Heart left ventricle (tissue), 13 donors: ENCODE measurements around the gene NBPF3.

Experiments used
- POLR2A ChIP-seq, 2 donors: fragments of 450-650 bp; IDR thresholded peaks; one replicate each; pipeline ENCODE4 v1.6.1; 2017; ENCODE audit warnings: antibody characterized with exemption in 2 of 2, mild to moderate bottlenecking in 2 of 2, moderate library complexity in 2 of 2
- TF ChIP-seq, protein P1 (sequence below), 12 donors: fragments of 200-600 bp; sonication (generic) in 4 of 12; IDR thresholded peaks; one replicate each; pipeline versions ENCODE4 v1.5.0 to v1.8.0; 2018 to 2022; ENCODE audit warnings: antibody characterized with exemption in 12 of 12, mild to moderate bottlenecking in 5 of 12
- donor health status: ischemic (EF 13 %, LVEDD 7.1; RV severe dilation, severe dysfunction).
- donor health status: DM: no; HTN: yes; CAD: no.
- donor health status: DM: no; HTN: no; CAD: no.
- donor health status: ischemic (EF 25% LVEDD 6.9; RV normal size, moderate dysfunction).
- donor health status: ischemic (EF 25% LVEDD 5.7; RV mildly dilated, moderate dysfunction).
- donor health status: ischemic (EF 35%, LVEDD 5.7; RV mildly dilated, moderate dysfunction).
- donor health status: nonischemic (EF 11% LVEDD 7.7; RV severe dilation, severe dysfunction).
- donor health status: DM: yes; HTN: yes; CAD: no.
- donor health status: PGD.
- donor health status: ischemic (EF 29% LVEDD 5.4; RV normal size, mild dysfunction).
- donor health status: nonischemic (EF 23%, LVEDD 6.1; RV moderate dilation, normal function).

DNA sequence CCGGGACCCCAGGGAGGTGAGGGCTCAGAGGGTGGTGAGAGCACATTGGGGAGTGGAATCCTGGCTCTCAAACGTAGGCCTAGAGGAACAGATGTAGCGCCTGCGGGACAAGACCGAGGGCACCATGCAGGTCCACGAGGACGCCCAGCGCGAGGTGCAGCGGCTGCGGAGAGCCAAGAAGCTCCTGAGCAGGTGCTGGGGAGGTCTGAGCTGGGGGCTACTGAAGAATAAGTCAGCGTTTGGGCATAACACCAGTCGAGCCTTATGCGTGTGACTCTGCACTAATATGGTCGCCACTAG lies 2.6 kb upstream of the NBPF3 start:
- TF ChIP-seq, protein P1, sequence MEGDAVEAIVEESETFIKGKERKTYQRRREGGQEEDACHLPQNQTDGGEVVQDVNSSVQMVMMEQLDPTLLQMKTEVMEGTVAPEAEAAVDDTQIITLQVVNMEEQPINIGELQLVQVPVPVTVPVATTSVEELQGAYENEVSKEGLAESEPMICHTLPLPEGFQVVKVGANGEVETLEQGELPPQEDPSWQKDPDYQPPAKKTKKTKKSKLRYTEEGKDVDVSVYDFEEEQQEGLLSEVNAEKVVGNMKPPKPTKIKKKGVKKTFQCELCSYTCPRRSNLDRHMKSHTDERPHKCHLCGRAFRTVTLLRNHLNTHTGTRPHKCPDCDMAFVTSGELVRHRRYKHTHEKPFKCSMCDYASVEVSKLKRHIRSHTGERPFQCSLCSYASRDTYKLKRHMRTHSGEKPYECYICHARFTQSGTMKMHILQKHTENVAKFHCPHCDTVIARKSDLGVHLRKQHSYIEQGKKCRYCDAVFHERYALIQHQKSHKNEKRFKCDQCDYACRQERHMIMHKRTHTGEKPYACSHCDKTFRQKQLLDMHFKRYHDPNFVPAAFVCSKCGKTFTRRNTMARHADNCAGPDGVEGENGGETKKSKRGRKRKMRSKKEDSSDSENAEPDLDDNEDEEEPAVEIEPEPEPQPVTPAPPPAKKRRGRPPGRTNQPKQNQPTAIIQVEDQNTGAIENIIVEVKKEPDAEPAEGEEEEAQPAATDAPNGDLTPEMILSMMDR (IDR thresholded peaks at IDR 0.05): no peak
- no peak for TF ChIP-seq POLR2A (IDR thresholded peaks at IDR 0.05)
